ENCODE results near the gene MICAL3.
"Not testable (repeated sequence)": the region's sequence is repeated elsewhere in the genome, so short reads cannot be mapped to it uniquely, and the experiment has no call there.

DNA sequence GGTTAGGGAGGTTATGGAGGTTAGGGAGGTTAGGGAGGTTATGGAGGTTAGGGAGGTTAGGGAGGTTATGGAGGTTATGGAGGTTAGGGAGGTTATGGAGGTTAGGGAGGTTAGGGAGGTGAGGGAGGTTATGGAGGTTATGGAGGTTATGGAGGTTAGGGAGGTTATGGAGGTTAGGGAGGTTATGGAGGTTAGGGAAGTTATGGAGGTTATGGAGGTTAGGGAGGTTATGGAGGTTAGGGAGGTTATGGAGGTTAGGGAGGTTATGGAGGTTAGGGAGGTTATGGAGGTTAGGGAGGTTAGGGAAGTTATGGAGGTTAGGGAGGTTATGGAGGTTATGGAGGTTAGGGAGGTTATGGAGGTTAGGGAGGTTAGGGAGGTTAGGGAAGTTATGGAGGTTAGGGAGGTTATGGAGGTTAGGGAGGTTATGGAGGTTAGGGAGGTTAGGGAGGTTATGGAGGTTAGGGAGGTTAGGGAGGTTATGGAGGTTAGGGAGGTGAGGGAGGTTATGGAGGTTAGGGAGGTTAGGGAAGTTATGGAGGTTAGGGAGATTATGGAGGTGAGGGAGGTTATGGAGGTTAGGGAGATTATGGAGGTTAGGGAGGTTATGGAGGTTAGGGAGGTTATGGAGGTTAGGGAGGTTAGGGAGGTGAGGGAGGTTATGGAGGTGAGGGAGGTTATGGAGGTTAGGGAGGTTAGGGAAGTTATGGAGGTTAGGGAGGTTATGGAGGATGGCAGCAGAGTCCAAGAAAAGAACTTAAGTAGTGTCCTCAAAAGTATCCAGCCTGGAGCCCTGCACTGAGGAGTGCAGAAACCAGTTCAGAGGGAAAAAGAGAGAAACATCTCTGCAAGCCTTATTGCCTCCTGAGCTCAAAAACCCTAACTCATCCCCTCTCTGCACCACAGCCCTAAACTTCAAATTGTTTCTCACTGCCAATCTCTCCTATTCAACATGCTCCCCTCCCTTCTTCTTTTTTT, 147.2 kb downstream of the MICAL3 start:
- not testable (repeated sequence) for TF ChIP-seq CTCF (IDR thresholded peaks at IDR 0.05; ENCODE audit: low read length); EZH2 (IDR thresholded peaks at IDR 0.05; ENCODE audit: borderline replicate concordance, low read length)
